Activated CD8-positive, alpha-beta memory T cell treated with anti-CD3 and anti-CD28 coated beads for 48 hours (primary cell): ENCODE data around the gene MIF.
"Not testable (repeated sequence)": the region's sequence is repeated elsewhere in the genome, so short reads cannot be mapped to it uniquely, and the experiment has no call there.

Experiments
- DNase-seq, 3 experiments: peaks; one replicate each; pipeline ENCODE4 v3.0.0-alpha.2; 2020; ENCODE audit warnings: low read depth in 2 of 3, low spot score in 2 of 3

The MIF gene

GRCh38 chr22:23893945-23894709 is at the start of gene MIF:
MIF (plus strand) TSS chr22:23894383; CDS start chr22:23894475, 92 bp downstream.
- peak; percentile 97 to 99 (median 98) for DNase-seq

GRCh38 chr22:23844739-23845202 is 49.4 kb upstream of the MIF start:
- DNase-seq, result no peak

- no peak for DNase-seq
Measured at GRCh38 chr22:23845265-23846080, 48.7 kb upstream of the MIF start.

- no peak for DNase-seq
Measured at GRCh38 chr22:23846081-23846469, 48.1 kb upstream of the MIF start.

- no peak for DNase-seq
Measured at GRCh38 chr22:23847310-23847920, 46.8 kb upstream of the MIF start.

- DNase-seq, result no peak
Measured at GRCh38 chr22:23847991-23848864, 46.0 kb upstream of the MIF start.

- peak; percentile 68 to 89 (median 85) for DNase-seq
Measured at GRCh38 chr22:23849009-23850006, 44.9 kb upstream of the MIF start.

GRCh38 chr22:23850136-23850611 is 44.0 kb upstream of the MIF start:
- DNase-seq, result no peak

- no peak for DNase-seq
Measured at GRCh38 chr22:23856721-23857605, 37.2 kb upstream of the MIF start.

GRCh38 chr22:23857606-23858483 is 36.3 kb upstream of the MIF start, which contains the start of gene SLC2A11:
SLC2A11 (plus strand) TSS chr22:23857875; CDS start chr22:23858000, 125 bp downstream.
- peak; percentile 76 to 86 (median 83) for DNase-seq

- DNase-seq, result no peak
Measured at GRCh38 chr22:23858484-23858815, 35.7 kb upstream of the MIF start.

- DNase-seq, result no peak
Measured at GRCh38 chr22:23859201-23859600, 35.0 kb upstream of the MIF start.

GRCh38 chr22:23860187-23860586 is 34.0 kb upstream of the MIF start:
- DNase-seq, result not testable (repeated sequence)

- no peak for DNase-seq
Measured at GRCh38 chr22:23862103-23862502, 32.1 kb upstream of the MIF start.

- not testable (repeated sequence) for DNase-seq
Measured at GRCh38 chr22:23864499-23865154, 29.6 kb upstream of the MIF start.

- no peak for DNase-seq
Measured at GRCh38 chr22:23868580-23868979, 25.6 kb upstream of the MIF start.

GRCh38 chr22:23874871-23875270 is 19.3 kb upstream of the MIF start:
- DNase-seq, result no peak
